GM12878 (cell line): Measurements from ENCODE around the gene COL4A3.

Source experiments
- CHD2 ChIP-seq: IDR thresholded peaks from 2 replicates; pipeline ENCODE4 v1.6.1; 2011; ENCODE audit warnings: low read depth, low read length, improper control_type of control experiment, borderline replicate concordance
- DPF2 ChIP-seq: fragments of 450-650 bp; IDR thresholded peaks from 2 replicates; pipeline ENCODE4 v1.6.1; 2017; ENCODE audit warnings: mild to moderate bottlenecking
- GABPA ChIP-seq: IDR thresholded peaks from 2 replicates; pipeline ENCODE4 v1.6.1; 2014; ENCODE audit warnings: antibody characterized with exemption, low read depth, mild to moderate bottlenecking, inconsistent platforms
- TF ChIP-seq, protein P1 (sequence below), 3 experiments: IDR thresholded peaks in 2 of 3; conservative IDR thresholded peaks in 1 of 3; 2 replicates each; pipeline ENCODE4 v1.5.1; 2011; ENCODE audit warnings: low read depth in 3 of 3, low read length in 3 of 3, mild to moderate bottlenecking in 3 of 3, control low read depth in 2 of 3, moderate library complexity in 2 of 3, inconsistent platforms in 1 of 3, mixed read lengths in 1 of 3; ENCODE audit not compliant: control insufficient read depth in 2 of 3, insufficient read depth in 1 of 3; ENCODE audit errors: extremely low read depth in 1 of 3

DNA sequence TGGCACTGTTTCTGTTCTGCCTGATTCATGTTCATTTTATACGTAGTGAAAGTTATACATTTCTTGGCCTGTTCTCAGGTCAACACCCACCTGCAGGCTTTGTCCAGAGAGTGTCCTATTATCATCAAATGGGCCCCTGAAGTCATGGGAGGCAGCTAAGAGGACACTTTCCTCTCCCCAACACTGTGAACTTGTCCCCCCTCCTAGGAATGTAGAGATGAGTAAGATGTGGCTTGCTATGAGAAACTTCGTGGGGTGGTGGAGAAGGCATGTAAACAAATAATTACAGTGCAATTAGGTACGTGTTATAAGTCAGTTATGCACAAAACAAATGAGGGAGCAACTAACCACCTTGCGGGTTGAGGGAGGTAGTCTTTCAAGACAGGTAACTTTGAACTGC is 57.9 kb downstream of the COL4A3 start:
- TF ChIP-seq GABPA, result no peak
- TF ChIP-seq, protein P1, sequence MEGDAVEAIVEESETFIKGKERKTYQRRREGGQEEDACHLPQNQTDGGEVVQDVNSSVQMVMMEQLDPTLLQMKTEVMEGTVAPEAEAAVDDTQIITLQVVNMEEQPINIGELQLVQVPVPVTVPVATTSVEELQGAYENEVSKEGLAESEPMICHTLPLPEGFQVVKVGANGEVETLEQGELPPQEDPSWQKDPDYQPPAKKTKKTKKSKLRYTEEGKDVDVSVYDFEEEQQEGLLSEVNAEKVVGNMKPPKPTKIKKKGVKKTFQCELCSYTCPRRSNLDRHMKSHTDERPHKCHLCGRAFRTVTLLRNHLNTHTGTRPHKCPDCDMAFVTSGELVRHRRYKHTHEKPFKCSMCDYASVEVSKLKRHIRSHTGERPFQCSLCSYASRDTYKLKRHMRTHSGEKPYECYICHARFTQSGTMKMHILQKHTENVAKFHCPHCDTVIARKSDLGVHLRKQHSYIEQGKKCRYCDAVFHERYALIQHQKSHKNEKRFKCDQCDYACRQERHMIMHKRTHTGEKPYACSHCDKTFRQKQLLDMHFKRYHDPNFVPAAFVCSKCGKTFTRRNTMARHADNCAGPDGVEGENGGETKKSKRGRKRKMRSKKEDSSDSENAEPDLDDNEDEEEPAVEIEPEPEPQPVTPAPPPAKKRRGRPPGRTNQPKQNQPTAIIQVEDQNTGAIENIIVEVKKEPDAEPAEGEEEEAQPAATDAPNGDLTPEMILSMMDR (IDR thresholded peaks at IDR 0.05 in 2 of 3, conservative IDR thresholded peaks at IDR 0.05 in 1 of 3; ENCODE audit: control insufficient read depth in 2 of 3, extremely low read depth in 1 of 3, insufficient read depth in 1 of 3, low read depth in 3 of 3, low read length in 3 of 3), result no peak
- no peak for TF ChIP-seq CHD2
- TF ChIP-seq DPF2, result no peak
